NCI-H1048 (cell line): ENCODE measurements around the gene POLA1.

Experiments
- DNase-seq: peaks from one replicate; lab custom pipeline; 2025; lab: John Stamatoyannopoulos, UW

The POLA1 gene

GRCh38 chrX:24684048-24684447 lies 9.7 kb upstream of the POLA1 start:
- DNase-seq = no peak

GRCh38 chrX:24692305-24692704 lies 1.4 kb upstream of the POLA1 start:
- no peak for DNase-seq

GRCh38 chrX:24694825-24695224 lies 1.1 kb downstream of the POLA1 start:
- no peak for DNase-seq

DNA sequence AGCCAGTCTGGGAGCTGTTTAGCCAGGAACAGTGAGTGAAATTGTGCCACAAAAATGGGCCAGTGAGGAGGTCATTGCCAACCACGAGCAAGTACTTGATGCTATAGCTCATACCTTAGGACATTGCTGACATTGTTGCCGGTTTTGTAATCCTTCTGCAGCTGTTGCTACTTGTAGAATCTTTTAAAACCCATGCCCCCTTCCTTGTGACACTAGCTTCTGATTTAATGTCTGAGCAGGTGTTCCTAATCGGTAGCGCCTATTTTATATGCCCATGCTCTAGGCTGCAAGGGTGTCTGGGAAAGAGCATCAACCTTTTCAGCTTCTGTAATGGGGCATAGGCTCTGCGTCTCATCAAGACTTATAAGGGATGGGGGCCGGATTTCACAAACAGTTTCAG lies 2.6 kb downstream of the POLA1 start:
- DNase-seq = no peak

GRCh38 chrX:24702362-24703184 lies 8.9 kb downstream of the POLA1 start:
- no peak for DNase-seq

DNA sequence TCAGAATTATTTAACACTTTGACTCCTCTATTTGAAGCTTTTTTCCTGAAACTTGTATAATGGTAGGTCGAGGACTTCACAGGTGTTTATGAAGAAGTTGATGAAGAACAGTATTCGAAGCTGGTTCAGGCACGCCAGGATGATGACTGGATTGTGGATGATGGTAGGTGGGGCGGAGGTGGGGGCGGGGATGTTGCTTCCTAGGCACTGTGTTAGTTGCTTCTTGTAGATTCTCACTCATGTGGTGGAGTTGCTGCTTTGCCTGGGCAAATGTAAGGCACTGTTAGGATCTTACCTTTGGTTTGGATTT lies 9.4 kb downstream of the POLA1 start:
- DNase-seq = no peak

DNA sequence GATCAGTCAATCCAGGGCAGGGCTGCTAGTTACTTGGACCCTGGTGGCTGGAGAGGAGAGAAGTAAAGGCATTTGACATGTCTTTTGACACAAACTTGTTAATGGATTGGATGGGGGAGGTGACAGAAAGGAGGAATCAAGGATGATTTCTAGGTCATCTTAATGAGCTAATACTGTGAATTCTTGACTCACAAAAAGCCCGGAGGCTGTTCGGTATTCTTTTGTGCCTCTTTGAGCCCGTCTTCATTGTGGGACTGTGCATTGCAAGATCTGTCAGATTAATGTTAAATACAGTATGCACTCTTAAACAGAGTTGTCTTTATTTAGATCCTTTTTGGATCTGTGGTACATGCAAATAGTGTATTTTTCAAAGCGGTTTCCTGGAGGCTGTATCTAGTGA lies 25.1 kb downstream of the POLA1 start:
- DNase-seq = no peak

DNA sequence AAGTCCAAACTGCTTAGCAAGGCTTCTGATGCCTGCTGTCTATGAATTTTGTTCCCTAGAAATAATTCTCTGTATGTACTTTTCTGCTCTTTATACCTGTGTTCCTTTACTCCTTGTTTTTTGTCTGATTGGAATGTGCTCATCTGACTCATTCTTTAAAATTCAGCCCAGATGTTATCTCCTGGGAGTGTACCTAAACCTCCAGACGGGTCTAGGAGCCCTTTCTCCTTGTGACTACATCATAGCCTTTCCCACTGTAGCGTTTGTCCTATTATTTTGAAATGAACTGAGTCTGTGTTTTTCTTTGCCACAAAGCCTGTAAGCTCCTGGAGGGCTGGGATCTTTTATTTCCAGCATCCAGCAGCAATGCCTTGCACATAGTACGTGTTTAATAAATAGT lies 26.3 kb downstream of the POLA1 start:
- DNase-seq = no peak

DNA sequence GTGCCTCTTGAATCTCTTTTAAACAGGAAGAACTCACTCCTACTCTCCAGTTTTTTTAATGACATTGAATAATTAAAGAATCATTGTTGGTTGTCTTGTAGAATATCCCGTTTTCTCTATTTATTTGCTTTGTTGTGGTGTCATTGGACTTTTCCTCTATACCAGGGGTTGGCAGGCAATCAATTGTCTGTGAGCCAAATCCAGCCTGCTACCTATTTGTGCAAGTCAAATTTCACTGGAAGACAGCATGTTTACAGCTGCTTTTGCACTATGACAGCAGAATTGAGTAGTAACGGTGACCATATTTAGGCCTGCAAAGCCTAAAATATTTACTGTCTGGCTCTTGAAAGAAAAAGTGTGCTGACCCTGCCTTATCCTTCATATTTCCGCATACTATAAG lies 34.8 kb downstream of the POLA1 start:
- DNase-seq = no peak

- DNase-seq = no peak
These were observed 39.2 kb downstream of the POLA1 start for GRCh38 chrX:24732766-24733500.

GRCh38 chrX:24741330-24741729 lies 47.6 kb downstream of the POLA1 start:
- DNase-seq = no peak

GRCh38 chrX:24748196-24748595 lies 54.5 kb downstream of the POLA1 start:
- no peak for DNase-seq

DNA sequence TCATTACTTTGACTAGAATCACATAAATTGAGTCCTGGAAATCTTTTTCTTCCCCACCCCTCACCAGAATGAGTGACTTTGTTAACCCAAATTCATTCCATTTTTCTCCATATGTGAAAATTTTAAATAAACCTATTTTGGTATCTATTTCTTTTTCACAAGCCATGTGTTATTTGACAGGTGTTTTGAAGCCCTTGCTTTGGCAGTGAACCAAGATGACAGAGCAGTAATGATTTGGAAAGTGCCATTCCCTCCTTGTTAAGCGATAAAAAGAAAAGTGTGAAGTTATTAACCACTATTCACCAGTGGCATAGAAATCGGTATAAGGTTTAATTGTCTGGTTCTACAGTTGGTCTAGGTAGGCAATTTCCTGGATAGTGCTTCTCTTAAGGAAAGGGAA lies 66.1 kb downstream of the POLA1 start:
- DNase-seq = no peak

GRCh38 chrX:24760363-24761000 lies 66.8 kb downstream of the POLA1 start:
- DNase-seq = no peak

- DNase-seq = no peak
These were observed 67.6 kb downstream of the POLA1 start for GRCh38 chrX:24761306-24761705.

DNA sequence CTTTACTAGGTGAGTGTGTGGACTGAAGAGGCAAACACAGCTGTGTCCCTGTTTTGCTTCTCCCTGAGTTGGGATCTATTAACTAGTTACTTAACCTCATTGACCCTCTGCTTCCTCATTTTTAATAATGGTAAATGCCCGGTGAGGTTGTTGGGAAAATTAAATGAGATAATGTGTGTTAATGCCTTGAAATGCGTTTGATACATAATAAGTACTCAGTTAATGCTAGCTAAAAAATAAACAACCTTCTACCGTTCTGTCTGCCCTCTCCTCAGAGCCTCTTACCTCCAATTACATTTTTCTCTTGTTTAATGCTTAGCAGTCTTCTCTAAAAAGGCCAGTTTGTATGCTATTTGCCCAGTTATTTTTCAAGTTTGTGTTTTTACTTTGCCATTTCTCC lies 70.3 kb downstream of the POLA1 start:
- DNase-seq = no peak

DNA sequence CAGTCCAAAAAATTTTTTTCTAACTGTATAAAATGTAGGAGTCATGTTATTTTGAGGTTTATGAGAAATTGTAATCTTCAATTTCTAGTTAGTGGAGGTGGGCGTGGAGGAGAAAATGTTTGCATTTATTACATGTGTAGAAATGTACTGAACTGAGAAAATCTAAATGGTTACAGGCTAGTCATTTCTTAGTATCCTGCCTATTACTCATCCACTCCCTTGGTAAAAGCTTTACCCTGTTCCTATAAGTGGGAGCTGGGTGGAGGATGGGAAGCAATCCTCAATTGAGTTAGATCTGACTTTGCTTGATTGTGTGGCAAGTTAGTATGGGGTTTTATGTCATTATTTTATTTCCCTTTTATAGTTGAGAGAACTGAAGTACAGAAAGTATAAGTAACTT lies 73.8 kb downstream of the POLA1 start:
- no peak for DNase-seq

- DNase-seq = no peak
These were observed 74.8 kb downstream of the POLA1 start for GRCh38 chrX:24768556-24768955.

GRCh38 chrX:24774650-24775049 lies 80.9 kb downstream of the POLA1 start:
- DNase-seq = no peak

DNA sequence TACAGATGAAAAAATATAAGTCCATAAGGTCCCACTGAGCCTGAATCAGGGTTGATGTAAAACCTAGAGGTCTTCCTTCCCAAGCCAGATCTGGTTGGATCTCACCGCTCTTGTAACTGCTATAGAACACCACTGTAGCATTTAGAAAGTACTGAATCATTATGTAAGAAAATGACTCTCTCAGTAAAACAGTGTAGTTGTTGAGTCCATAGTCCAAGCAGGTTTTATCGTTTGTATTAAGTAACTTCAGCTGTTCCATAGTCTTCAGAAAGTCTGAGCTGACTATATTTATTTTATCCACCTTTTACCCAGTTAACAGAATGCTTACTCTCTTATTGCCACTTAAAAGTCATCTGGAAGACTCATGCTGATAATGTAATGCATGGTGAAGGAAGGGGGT lies 82.2 kb downstream of the POLA1 start:
- DNase-seq = no peak

DNA sequence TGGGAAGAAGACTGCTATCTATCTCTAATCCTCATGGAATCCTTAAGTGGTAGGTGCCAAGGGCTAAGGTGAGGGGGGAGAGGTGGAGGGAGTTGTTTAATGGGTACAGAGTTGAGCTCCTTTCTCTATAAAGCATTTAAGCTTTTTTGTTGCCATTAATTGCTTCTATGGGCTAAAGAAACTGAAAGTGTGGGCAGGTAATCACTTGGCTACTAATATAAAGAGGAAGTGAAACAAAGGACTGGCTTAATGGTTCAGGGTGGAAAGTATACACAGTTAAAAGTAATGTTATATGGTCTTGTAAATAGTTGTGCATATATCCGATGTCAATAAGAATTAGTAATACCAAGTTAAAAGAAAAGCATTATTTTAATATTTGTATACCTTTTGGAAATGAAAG lies 83.9 kb downstream of the POLA1 start:
- DNase-seq = no peak

DNA sequence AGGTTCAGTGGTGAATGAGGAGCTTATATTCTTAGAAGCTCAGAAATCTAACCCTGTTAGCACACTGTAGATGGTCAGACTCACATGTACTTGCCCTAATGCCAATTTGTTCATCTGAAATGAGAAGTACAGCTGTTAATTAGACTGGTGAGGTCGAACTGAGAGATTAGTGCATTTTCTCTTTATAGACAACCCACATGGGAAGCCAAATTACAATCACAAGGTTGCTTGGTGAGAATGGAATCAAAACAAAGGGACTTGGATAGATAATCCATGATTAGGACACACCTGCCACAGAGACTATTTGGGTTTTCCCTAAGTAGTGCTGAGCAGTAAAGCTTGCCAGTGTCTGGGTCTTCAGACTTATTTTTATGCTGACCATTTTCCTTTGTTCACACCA lies 88.3 kb downstream of the POLA1 start:
- DNase-seq = no peak

- no peak for DNase-seq
These were observed 95.3 kb downstream of the POLA1 start for GRCh38 chrX:24789047-24789446.
